HEK293 (cell line): ENCODE results near the gene TEX2.

Experiments
- CTCF ChIP-seq: fragments of 450-650 bp; formaldehyde crosslinking; IDR thresholded peaks from 2 replicates; pipeline ENCODE4 v1.5.1; 2016; ENCODE audit warnings: missing biosample characterization, missing genetic modification characterization
- IKZF3 ChIP-seq: fragments of 450-650 bp; IDR thresholded peaks from 2 replicates; pipeline ENCODE4 v1.5.0; 2018; ENCODE audit warnings: missing biosample characterization, mild to moderate bottlenecking, missing genetic modification characterization, moderate library complexity
- YY1 ChIP-seq: fragments of 450-650 bp; formaldehyde crosslinking; IDR thresholded peaks from 2 replicates; pipeline ENCODE4 v1.5.1; 2018; ENCODE audit warnings: missing biosample characterization, missing genetic modification characterization
- ZNF555 ChIP-seq: fragments of 450-650 bp; formaldehyde crosslinking; conservative IDR thresholded peaks from 2 replicates; pipeline ENCODE4 v1.5.1; 2017; ENCODE audit warnings: missing biosample characterization, mild to moderate bottlenecking, missing genetic modification characterization, inconsistent platforms
- ZNF571 ChIP-seq: fragments of 450-650 bp; formaldehyde crosslinking; IDR thresholded peaks from 2 replicates; pipeline ENCODE4 v1.5.0; 2017; ENCODE audit warnings: missing biosample characterization, missing genetic modification characterization
- ZNF843 ChIP-seq: fragments of 450-650 bp; formaldehyde crosslinking; IDR thresholded peaks from 2 replicates; pipeline ENCODE4 v1.5.1; 2016; ENCODE audit warnings: missing biosample characterization, missing genetic modification characterization
- TF ChIP-seq, protein P1 (sequence below): fragments of 450-650 bp; formaldehyde crosslinking; optimal IDR thresholded peaks from 2 replicates; pipeline ENCODE3; 2016; ENCODE audit warnings: missing biosample characterization, mild to moderate bottlenecking, missing genetic modification characterization

- TF ChIP-seq IKZF3 (tag by site-specific recombination) = no peak
- no peak for TF ChIP-seq ZNF555 (tag by site-specific recombination)
- TF ChIP-seq ZNF843 (tag by site-specific recombination) = no peak
- TF ChIP-seq, protein P1, sequence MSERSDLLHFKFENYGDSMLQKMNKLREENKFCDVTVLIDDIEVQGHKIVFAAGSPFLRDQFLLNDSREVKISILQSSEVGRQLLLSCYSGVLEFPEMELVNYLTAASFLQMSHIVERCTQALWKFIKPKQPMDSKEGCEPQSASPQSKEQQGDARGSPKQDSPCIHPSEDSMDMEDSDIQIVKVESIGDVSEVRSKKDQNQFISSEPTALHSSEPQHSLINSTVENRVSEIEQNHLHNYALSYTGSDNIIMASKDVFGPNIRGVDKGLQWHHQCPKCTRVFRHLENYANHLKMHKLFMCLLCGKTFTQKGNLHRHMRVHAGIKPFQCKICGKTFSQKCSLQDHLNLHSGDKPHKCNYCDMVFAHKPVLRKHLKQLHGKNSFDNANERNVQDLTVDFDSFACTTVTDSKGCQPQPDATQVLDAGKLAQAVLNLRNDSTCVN (tag by site-specific recombination) = no peak
- TF ChIP-seq YY1 (tag by site-specific recombination) = no peak
- no peak for TF ChIP-seq ZNF571 (tag by site-specific recombination)
- TF ChIP-seq CTCF (tag by site-specific recombination) = no peak
These were observed 104.0 kb downstream of the TEX2 start for GRCh38 chr17:64158831-64159590.
